Effector CD8-positive, alpha-beta T cell (primary cell): Measurements from ENCODE around the gene ZNF213.
"Not testable (repeated sequence)": the region's sequence is repeated elsewhere in the genome, so short reads cannot be mapped to it uniquely, and the experiment has no call there.

Experiments used
- DNase-seq: peaks from one replicate; lab custom pipeline; 2025; lab: John Stamatoyannopoulos, UW

ZNF213 gene

GRCh38 chr16:3129137-3130131 lies 5.4 kb upstream of the ZNF213 start:
- DNase-seq: peak; percentile 59

GRCh38 chr16:3131755-3132377 lies 3.0 kb upstream of the ZNF213 start:
- no peak for DNase-seq

GRCh38 chr16:3133844-3134243 lies 985 bp upstream of the ZNF213 start:
- no peak for DNase-seq

- no peak for DNase-seq
These were observed 392 bp downstream of the ZNF213 start for GRCh38 chr16:3135126-3135715.

GRCh38 chr16:3137267-3137666 lies 2.4 kb downstream of the ZNF213 start:
- DNase-seq: no peak

- DNase-seq: no peak
These were observed 3.5 kb downstream of the ZNF213 start for GRCh38 chr16:3138342-3138741.

- DNase-seq: no peak
These were observed 4.1 kb downstream of the ZNF213 start for GRCh38 chr16:3138823-3139426.

GRCh38 chr16:3139561-3139960 lies 4.7 kb downstream of the ZNF213 start:
- not testable (repeated sequence) for DNase-seq

GRCh38 chr16:3140603-3141427 lies 6.0 kb downstream of the ZNF213 start:
- no peak for DNase-seq

- DNase-seq: no peak
These were observed 7.0 kb downstream of the ZNF213 start for GRCh38 chr16:3141781-3142311.

GRCh38 chr16:3142327-3142726 lies 7.5 kb downstream of the ZNF213 start:
- DNase-seq: no peak

GRCh38 chr16:3142770-3143169 lies 7.9 kb downstream of the ZNF213 start:
- no peak for DNase-seq

GRCh38 chr16:3143189-3143588 lies 8.4 kb downstream of the ZNF213 start:
- no peak for DNase-seq

- DNase-seq: no peak
These were observed 8.9 kb downstream of the ZNF213 start for GRCh38 chr16:3143598-3144320.

GRCh38 chr16:3144321-3144983 lies 9.6 kb downstream of the ZNF213 start:
- no peak for DNase-seq

- no peak for DNase-seq
These were observed 10.3 kb downstream of the ZNF213 start for GRCh38 chr16:3145151-3145550.

GRCh38 chr16:3145660-3146059 lies 10.8 kb downstream of the ZNF213 start:
- no peak for DNase-seq

- no peak for DNase-seq
These were observed 12.4 kb downstream of the ZNF213 start for GRCh38 chr16:3147046-3147756.

GRCh38 chr16:3147757-3148104 lies 12.9 kb downstream of the ZNF213 start:
- no peak for DNase-seq
